ENCODE results near the gene TTC12.

TTC12 gene

GRCh38 chr11:113408887-113409286, 94.5 kb downstream of the TTC12 start:
- DNase-seq = no peak

DNA sequence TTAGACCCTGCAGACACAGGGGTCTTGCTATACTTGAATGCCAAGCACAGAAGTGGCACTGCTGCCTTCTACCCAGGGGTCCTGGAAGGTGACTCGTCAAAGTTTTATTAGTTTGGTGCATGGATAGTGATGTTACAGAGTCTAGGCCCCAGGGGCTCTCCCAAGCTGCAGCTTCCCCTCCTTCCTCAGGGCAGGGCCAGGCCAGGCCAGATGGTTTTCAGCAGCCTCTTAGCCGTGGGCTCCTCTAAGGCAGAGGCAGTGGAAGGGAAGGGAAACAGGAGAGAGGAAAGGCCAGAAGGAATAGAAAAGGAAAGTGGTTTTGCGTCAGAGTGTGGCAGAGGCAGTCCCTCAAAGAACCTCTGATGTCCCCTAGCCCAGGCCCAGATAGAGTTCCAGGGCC, 95.1 kb downstream of the TTC12 start:
- no peak for DNase-seq

- peak; percentile 1 to 6 for DNase-seq
Observed at GRCh38 chr11:113410414-113411135, 96.2 kb downstream of the TTC12 start.

DNA sequence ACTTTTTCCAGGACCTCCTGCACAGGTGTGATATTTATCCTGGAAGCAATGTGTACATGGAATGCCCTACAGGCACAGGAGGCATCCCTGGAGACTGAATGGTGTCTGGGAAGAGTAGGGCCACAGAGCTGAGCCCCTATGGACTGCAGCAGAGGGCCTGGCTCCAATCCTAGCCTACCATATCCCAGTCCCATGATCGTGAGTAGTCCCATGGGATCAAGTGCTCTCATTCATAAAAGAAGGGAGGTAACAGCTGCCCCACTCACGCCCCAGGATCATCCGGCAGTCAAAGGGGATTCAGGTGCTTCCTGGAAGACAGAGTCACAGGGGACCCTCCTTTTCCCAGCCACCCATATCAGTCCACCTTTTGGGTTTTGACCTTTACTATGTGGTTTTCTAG, 97.2 kb downstream of the TTC12 start:
- DNase-seq = no peak

DNA sequence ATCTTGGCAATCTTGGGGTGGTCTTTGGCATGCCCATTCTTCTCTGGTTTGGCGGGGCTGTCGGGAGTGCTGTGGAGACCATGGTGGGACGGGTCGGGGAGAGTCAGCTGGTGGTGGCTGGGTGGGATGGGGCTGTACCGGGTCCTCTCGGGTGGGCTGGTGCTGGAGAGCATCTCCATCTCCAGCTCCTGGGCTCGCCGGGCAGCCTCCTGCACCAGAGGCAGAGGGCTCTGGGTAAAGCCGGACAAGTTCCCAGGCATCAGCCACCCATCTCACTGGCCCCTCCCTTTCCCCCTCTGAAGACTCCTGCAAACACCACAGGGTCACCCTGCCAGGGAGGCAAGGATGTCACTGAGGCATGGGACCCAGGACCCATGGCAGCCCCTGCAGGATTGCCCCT, 98.3 kb downstream of the TTC12 start:
- DNase-seq = no peak

DNA sequence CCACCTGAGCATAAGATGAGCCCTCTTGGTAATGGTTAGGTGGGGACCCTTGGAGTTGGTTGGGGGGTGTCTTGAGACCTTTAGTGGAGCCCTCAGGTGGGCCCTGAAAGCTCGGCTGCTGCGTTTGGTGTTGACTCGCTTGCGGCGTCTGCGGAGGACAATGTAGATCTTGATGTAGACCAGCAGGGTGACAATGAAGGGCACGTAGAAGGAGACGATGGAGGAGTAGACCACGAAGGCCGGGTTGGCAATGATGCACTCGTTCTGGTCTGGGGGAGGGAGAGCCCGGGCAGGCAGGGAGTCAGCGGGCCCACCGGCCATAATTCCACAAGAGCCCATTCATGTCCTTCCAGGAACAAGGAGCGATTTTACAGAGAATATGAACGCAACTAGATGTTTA, 101.0 kb downstream of the TTC12 start:
- no peak for DNase-seq

Data from Kasumi-1 (cell line).